BE2C (cell line): ENCODE measurements around the gene SCRN1.

Experiments used
- DNase-seq: peaks from one replicate; pipeline ENCODE4 v3.0.0-alpha.2; 2020
- H3K27me3 ChIP-seq: fragments of 250-450 bp; sonication (Bioruptor Pico); 2 replicates; pipeline ENCODE4 v1.5.1; 2020; ENCODE audit warnings: mild to moderate bottlenecking
- H3K36me3 ChIP-seq: fragments of 250-450 bp; sonication (Bioruptor Pico); 2 replicates; pipeline ENCODE4 v1.5.1; 2020; ENCODE audit warnings: mild to moderate bottlenecking
- H3K4me1 ChIP-seq: fragments of 250-450 bp; sonication (Bioruptor Pico); 2 replicates; pipeline ENCODE4 v1.5.1; 2020
- H3K4me3 ChIP-seq: 2 replicates; pipeline ENCODE4 v1.5.1; 2011; ENCODE audit warnings: low read depth, low read length
- H3K9me3 ChIP-seq: fragments of 250-450 bp; sonication (Bioruptor Pico); 2 replicates; pipeline ENCODE4 v1.5.1; 2020
- CTCF ChIP-seq: IDR thresholded peaks from 2 replicates; pipeline ENCODE4 v1.5.1; 2012; ENCODE audit warnings: mild to moderate bottlenecking, low read depth, low read length

Gene SCRN1

GRCh38 chr7:29998489-29998888 lies 8.9 kb upstream of the SCRN1 start:
- Histone ChIP-seq H3K27me3 (no peaks in the 10 kb centered on the region), H3K9me3 (no peaks in the 10 kb centered on the region), H3K36me3 (no peaks in the 10 kb centered on the region), H3K4me3 (no peak overlapping the region), H3K4me1 (no peaks in the 10 kb centered on the region)
- no peak for TF ChIP-seq CTCF
- DNase-seq: no peak

DNA sequence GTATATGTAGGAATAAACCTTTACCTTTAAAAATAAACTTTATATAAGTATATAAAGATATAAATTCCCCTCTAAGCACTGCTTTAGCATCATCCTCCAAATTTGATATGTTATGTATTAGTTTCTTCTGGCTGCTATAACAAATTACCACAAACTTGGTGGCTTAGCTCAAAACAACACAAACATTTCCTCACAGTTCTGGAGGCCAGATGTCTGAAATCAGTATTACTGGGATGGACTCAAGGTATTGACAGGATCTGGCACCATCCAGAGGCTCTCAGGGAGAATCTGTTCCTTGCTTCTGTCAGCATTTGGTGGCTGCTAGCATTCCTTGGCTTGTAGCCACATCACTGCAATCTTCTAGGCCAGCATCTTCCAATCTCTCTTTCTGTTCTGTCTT lies 6.7 kb upstream of the SCRN1 start:
- Histone ChIP-seq H3K4me1 (no peaks in the 10 kb centered on the region), H3K9me3 (no peaks in the 10 kb centered on the region), H3K4me3 (no peak overlapping the region), H3K27me3 (no peaks in the 10 kb centered on the region), H3K36me3 (no peaks in the 10 kb centered on the region)
- DNase-seq: no peak
- no peak for TF ChIP-seq CTCF

DNA sequence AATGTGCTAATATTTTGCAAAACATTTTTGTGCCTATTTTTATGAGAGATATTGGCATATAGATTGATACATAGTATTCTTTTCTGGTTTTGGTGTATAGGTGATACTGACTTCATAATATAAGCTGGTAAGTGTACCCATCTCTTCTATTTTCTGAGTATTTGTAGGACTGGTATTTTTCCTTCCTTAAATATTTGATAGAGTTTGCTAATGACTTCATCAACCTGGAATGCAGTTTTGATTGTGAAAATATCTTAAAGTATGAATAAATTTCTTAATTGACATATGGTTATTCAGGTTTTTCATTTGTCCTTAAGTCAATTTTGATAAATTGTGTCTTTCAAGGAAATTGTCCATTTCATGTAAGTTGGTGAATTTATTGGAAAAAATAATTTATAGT lies 6.1 kb upstream of the SCRN1 start:
- H3K9me3 ChIP-seq: no peaks in the 10 kb centered on the region
- H3K4me1 ChIP-seq: no peaks in the 10 kb centered on the region
- H3K27me3 ChIP-seq: no peaks in the 10 kb centered on the region
- no peak overlapping the region for H3K4me3 ChIP-seq
- TF ChIP-seq CTCF: no peak
- no peaks in the 10 kb centered on the region for H3K36me3 ChIP-seq
- DNase-seq: no peak

DNA sequence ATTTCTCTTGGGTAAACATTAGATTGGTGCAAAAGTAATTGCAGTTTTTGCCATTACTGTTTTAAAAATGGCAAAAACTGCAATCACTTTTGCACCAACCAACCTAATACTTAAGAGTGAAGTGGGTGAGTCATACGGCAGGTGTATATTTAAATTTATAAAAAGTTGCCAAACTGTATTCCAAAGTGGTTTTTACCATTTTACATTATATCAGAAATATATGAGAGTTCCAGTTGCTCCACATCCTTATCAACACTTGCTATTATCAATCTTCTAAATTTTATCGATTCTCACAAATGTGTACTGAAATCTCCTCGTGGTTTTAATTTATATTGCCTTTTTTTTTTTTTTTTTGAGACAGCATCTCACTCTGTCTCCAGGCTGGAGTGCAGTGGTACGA lies 3.5 kb upstream of the SCRN1 start:
- H3K27me3 ChIP-seq: no peaks in the 10 kb centered on the region
- no peaks in the 10 kb centered on the region for H3K9me3 ChIP-seq
- H3K4me1 ChIP-seq: no peaks in the 10 kb centered on the region
- no peak overlapping the region for H3K4me3 ChIP-seq
- H3K36me3 ChIP-seq: peaks cover 4% of the 10 kb centered on the region; the same call in 1 of the 2 replicates
- no peak for TF ChIP-seq CTCF
- DNase-seq: no peak

DNA sequence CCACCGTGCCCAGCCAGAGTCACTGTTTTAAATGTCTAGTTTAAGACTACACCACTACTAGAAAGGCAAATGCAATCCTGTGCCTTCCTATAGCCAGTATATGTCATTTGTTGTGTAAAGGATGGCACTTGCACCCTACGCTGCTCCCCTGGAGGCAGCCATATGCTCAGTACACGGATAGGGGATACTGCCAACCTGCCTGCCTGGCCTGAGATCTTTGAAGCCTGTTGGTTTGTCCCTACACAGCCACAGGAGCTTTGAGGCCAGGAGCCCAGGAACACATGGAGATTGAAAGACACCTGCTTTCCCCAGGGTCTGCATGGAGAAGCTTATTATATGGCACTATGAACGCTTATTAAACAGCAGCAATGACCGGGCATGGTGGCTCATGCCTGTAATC lies 2.3 kb upstream of the SCRN1 start:
- no peaks in the 10 kb centered on the region for H3K9me3 ChIP-seq
- H3K36me3 ChIP-seq: peaks cover 4% of the 10 kb centered on the region; the same call in 1 of the 2 replicates
- H3K27me3 ChIP-seq: no peaks in the 10 kb centered on the region
- no peak overlapping the region for H3K4me3 ChIP-seq
- no peaks in the 10 kb centered on the region for H3K4me1 ChIP-seq
- no peak for DNase-seq
- TF ChIP-seq CTCF: no peak

DNA sequence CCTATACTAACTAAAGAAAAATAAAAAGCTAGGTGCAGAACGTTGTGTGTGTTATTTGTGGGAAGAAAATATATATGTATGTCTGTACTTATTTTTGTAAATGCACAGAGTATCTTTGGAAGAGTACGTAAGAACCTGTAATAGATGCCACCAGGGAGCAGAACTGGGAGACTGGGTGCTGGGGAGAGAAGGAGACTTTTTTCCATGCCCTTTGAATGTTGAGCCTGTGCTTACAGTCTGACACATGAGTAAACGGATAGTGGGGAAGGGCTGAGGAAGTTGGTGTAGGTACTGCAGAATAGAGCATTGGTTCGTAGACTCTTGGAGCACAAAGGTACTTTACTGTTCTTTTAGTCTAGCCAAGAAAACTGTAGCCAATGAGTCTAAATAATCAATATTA lies 1.3 kb upstream of the SCRN1 start:
- peaks cover 5% of the 10 kb centered on the region for H3K36me3 ChIP-seq
- no peaks in the 10 kb centered on the region for H3K9me3 ChIP-seq

More for the DNA sequence above, 1.3 kb upstream of the SCRN1 start:
- Histone ChIP-seq H3K4me1 (no peaks in the 10 kb centered on the region), H3K27me3 (no peaks in the 10 kb centered on the region), H3K4me3 (no peak overlapping the region)
- no peak for DNase-seq
- no peak for TF ChIP-seq CTCF
